22Rv1 (cell line): ENCODE data around the gene STX3.

Experiments
- ZFX ChIP-seq: fragments of 450-650 bp; IDR thresholded peaks from 2 replicates; pipeline ENCODE4 v1.6.1; 2017; ENCODE audit warnings: antibody characterized with exemption, borderline replicate concordance
- TF ChIP-seq, protein P1 (sequence below): fragments of 450-650 bp; IDR thresholded peaks from 2 replicates; pipeline ENCODE4 v1.5.1; 2017; ENCODE audit warnings: mild to moderate bottlenecking

DNA sequence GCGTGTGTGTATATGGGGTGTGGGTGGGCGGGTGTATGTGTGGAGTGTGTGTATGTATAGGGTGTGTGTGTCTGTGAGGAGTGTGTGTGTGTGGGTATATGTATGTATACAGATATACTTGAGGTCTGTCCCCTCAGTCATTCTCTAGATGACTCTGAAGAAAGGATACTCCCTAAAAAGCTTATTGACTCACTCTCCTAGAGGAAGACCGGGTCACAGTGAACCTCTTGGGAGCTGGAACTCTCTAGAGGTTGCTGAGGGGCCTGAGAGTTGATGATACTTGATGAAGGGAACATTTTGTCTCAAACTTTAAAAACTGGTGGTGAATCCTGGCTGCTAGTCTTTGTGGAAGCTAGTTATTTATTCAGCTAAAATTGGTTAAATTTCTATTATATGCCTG, 15.1 kb downstream of the STX3 start:
- TF ChIP-seq, protein P1, sequence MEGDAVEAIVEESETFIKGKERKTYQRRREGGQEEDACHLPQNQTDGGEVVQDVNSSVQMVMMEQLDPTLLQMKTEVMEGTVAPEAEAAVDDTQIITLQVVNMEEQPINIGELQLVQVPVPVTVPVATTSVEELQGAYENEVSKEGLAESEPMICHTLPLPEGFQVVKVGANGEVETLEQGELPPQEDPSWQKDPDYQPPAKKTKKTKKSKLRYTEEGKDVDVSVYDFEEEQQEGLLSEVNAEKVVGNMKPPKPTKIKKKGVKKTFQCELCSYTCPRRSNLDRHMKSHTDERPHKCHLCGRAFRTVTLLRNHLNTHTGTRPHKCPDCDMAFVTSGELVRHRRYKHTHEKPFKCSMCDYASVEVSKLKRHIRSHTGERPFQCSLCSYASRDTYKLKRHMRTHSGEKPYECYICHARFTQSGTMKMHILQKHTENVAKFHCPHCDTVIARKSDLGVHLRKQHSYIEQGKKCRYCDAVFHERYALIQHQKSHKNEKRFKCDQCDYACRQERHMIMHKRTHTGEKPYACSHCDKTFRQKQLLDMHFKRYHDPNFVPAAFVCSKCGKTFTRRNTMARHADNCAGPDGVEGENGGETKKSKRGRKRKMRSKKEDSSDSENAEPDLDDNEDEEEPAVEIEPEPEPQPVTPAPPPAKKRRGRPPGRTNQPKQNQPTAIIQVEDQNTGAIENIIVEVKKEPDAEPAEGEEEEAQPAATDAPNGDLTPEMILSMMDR: no peak
- TF ChIP-seq ZFX: no peak
